ENCODE results near the gene HOXC4.
"Not testable (repeated sequence)": the region's sequence is repeated elsewhere in the genome, so short reads cannot be mapped to it uniquely, and the experiment has no call there.

Gene HOXC4

GRCh38 chr12:54100588-54100987 is 47.0 kb downstream of the HOXC4 start:
- DNase-seq, result not testable (repeated sequence)

DNA sequence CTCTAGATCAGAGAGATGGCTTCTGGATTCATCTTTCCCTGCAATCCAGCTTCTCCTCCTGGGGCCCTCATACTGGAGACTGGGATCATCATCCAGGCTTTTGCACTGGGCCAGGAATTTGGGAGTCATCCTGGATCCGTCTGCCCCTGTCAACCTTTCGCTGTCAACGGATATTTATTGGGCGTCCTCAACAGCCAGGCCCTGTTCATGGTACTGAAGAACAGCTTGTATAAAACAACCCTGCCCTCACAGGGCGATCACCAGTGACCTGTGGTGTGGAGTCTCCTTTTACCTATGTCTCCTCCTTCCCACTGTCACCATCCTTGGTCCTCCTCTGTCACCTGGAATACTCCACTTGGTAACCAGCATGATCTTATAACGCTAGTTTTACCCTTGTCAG is 48.6 kb downstream of the HOXC4 start:
- not testable (repeated sequence) for DNase-seq

GRCh38 chr12:54103827-54104226 is 50.2 kb downstream of the HOXC4 start:
- DNase-seq, result not testable (repeated sequence)

All from activated gamma-delta T cell treated with Interleukin-2 at 50 U/mL for 16 hours (primary cell).